HL-60/S4 treated with retinoic acid at 250 ng/mL for 4 days and 3 days (cell line): ENCODE data around the gene ARHGEF28.

Experiments
- in situ Hi-C: fragments of 300-500 bp; cut with MboI; formaldehyde crosslinking; loops from 2 replicates; pipeline ENCODE4 v1.7.0; 2022; ENCODE audit warnings: low sequenced_read_pairs

The ARHGEF28 gene

DNA sequence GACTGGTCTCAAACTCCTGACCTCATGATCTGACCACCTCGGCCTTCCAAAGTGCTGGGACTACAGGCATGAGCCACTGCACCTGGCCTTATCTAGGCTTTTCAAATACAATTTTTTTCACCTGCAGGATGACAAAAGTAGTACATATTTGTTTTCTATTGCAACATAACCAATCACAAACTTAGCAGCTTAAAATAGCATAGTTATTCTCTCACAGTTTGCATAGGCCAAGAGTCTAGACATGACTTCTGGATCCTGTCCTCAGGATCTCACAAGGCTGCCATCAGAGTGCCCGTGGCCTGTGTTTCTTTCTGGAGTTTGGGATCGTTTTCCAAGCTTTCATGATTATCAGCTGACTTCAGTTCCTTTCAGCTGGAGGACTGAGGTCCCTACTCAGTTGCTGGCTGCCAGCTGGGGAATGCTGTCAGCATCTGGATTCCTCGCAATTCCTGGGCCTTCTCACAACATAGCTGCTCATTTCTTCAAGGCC, 348.9 kb downstream of the ARHGEF28 start:
- in situ Hi-C loops: no loop called here

DNA sequence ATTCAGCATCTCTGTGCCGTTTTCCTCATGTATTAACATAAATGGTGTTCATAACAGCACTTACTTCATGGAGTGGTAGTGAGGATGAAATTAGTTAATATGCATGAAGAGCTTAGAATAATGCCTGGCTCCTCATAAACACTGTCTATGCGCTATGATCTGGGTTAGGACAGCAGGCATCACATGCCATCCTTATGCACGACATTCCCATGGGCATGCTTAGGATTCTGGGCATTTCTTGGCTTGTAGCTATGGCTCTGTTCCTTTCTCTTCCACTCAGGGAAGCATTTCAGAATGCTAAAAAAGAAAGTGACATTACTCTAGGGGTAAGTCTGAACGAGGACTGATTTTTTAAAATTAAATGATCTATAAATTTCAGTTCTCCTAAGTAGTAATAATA, 349.8 kb downstream of the ARHGEF28 start:
- in situ Hi-C loops: no loop called here

DNA sequence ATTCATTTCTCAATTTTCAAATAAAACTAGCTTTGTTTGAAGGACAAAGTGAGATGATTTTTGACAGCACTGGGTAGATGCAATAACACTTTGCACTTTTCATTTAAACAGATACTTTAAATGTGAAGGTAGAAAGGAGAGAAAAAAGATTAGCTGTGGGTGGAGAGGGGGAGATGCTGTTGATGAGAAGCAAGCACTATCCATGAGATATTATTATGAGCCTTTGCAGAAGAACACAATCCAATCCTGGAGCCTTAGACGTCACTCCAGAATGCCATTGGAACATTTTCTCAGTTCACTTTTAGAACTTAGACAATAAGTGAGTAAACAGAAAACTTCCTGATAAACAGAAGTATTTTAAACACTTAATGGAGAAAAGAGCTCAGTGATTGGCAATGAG, 351.1 kb downstream of the ARHGEF28 start:
- in situ Hi-C loops: no loop called here

DNA sequence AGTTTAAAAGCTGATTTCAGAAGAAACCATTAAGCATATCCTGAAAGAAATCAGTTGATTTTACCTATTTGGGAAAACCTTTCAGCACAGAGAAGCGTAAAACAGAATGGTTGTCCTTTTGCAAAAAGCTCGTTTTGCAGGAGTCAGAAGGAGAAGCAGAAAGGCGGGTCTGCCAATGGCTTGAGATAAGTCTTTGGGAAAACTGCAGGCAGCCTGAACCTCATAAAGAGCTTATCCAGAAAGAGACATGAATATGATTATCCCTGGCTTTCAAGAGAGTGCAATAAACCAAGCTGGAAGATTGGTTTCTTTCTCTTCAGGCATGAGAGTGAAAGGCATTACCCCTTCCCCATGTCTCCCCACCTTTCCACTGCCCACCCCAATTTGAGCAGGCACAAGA, 353.3 kb downstream of the ARHGEF28 start:
- in situ Hi-C loops: no loop called here

DNA sequence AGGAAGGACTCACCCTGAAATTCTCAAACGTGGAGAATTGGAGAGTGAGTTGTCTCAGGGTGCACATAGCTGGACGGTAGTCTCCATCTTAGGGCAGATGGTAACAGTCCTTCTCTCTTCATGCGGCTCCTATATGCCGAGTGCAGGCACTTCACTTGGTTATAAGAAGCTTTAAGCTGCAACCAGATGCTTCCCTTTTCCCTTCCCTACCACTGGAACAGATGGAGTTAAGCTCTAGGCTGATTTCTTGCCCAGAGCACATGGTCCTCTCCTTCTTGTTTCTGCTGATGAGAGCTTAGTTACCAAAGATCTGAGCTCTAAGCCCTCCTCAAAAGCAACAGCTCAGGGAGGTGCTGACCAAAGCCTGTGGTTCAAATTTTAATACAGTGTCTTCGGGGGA, 355.7 kb downstream of the ARHGEF28 start:
- in situ Hi-C loops: no loop called here

DNA sequence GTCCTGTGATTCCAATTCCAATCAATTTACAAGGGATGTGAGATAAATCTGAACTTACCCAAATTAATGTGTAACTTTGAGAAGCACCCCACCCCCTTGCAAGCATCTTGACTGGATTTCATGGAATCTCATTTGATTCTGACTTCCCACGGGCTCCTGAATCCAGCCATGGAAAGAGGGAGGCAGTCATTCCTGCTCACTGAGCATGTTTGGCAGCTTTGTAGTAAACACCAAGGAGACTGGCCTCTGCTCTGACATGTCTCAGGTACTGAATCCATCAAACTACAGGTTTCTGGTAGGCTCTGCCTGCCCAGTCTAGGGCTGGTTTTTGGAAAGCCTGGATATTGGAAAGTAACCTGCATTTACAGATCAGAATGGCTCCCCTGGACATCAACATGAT, 357.6 kb downstream of the ARHGEF28 start:
- in situ Hi-C loops: no loop called here

DNA sequence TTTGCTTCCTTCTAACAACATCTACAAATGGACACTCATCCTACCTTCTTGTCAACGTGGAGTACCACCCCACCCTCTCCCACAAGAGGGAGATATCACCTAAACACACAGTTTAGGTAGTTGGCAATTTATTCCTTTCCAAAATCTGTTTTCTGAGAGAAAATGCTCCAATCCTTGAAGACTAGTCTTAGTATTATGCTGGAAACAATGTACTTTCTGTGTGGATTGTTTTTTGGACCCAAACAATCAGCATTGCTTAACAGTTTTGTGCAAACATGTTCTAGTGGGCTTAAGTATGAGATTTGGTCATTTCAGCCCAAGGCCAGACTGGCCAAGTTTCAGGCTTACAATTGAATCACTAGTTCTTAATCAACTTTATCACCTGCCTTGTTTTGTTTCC, 359.1 kb downstream of the ARHGEF28 start:
- in situ Hi-C loops: no loop called here

DNA sequence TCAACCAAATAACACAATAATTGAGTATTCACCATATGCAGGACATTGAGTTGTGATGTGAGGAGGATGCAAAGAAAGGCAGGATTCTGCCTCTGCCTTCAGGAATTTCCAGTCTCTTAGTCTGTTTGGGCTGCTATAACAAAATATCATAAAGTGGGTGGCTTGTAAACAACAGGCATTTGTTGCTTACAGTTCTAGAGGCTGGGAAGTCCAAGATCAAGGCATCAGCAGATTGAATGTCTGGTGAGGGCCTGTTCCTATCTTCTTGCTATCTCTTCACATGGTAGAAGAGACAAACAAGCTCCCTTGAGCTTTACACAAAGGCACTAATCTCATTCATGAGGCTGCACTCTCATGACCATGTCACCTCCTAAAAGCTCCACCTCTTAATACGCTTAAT, 360.7 kb downstream of the ARHGEF28 start:
- in situ Hi-C loops: no loop called here

DNA sequence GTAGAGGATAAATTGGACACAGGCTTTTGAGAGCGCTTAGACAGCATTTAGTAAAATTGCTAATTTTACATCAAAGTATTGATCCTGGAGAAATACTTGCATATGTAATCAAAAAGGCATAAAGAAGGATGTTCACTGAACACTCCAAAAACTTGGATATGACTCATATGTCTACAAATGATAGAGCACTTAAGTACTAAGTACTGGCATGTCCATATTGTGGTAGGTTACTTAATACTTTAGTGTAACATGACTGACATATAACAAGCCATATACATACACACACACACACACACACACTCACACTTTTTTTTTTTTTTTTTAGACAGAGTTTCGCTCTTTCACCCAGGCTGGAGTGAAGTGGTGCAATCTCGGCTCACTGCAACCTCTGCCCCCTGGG, 361.9 kb downstream of the ARHGEF28 start:
- in situ Hi-C loops: no loop called here

DNA sequence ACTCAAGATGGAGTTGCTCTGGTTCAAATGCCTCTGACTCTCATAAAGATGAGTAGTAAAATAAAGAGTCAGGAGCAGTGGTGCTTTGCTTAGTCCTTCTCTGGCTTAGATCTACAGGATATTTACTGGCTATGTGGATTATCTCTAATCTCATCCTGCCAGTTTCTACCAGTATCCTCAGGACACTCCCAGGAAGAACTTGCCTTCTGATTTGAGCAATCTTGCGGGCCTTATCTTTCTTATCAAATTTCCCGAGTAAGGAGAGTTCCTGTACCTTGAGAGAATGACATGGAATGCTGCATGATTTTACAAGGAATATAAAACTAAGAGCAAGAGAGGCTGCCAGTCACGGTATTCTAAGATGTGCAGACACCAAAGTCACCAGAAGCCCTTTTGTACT, 364.0 kb downstream of the ARHGEF28 start:
- in situ Hi-C loops: no loop called here
